Measurements from ENCODE around the gene CBR4. TPM values are rescaled to one million over a fixed set of nuclear protein-coding genes. Genes with fewer than 3 reads are reported as not detected.

CBR4 gene
- total RNA-seq (2014; rRNA removed; shearing (Covaris generic)), result 13.1 and 14.9 TPM in 2 replicates

DNA sequence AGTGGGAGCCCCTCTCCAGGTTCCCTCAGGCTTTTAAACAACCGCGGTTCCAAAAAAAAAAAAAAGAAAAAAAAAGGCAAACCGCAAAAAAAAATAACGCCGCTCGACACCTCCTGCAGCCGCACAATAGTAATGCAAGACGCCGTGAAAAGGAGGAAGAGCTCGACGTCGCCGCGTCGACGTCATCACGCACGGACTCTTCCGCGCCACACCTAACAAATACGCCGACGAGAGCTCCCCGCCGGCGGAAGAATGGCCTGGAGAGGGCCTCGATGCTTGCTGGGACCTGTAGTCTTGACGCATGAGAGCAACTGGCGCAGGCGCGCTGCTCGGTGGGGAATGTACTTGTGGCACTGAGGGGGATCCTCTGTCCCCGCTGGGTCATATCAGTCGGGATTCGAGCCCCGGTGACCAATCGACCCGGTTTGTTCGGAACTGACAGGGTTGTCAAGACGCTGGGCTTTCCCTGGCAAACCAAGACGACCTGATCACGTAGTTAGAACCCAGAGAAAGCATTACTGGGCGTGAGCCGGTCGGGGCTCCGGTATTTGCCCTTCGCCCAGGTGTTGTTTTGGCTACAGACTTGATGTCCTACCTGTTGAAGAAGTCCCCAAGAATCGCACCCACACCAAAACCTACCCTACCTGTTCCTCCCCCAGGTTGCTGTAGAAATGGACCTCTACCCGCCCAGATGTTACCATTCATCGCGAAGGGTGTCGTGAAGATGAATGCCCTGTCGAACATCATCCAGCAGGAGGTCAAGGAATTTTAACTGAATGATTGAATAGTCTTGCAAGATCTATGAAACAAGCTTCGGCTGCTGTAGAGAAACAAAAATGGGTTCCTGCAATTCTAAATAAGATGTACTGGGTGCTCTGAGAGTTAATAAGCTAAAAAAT is at the start of gene CBR4:
Gene CBR4 (minus strand): TSS at position 131 of the 899 bp plus-strand sequence. CDS start 166 bp downstream, outside the sequence.

Small RNA genes within 50 kb of the gene (small RNA-seq; reads per million reads assigned to genes)
- not detected for gene RNY4P17

All from A375 (cell line).